Breast epithelium (tissue), 4 donors: ENCODE measurements around the gene DIO2. TPM values are rescaled to one million over a fixed set of nuclear protein-coding genes. Genes with fewer than 3 reads are reported as not detected.

Source experiments
- DNase-seq, 2 donors: peaks; one replicate each; pipeline ENCODE4 v3.0.0-alpha.2; 2019; ENCODE audit warnings: low spot score in 2 of 2
- H3K27ac ChIP-seq, 2 donors: fragments of 200-600 bp; sonication (generic) in 1 of 2; one replicate each; pipeline ENCODE4 v1.5.1; 2016 to 2019; ENCODE audit warnings: mild to moderate bottlenecking in 1 of 2
- H3K27me3 ChIP-seq, 2 donors: fragments of 200-600 bp; sonication (generic) in 1 of 2; one replicate each; pipeline versions ENCODE4 v1.5.1 to v1.6.0; 2017 to 2019; ENCODE audit warnings: control low read depth in 1 of 2, mild to moderate bottlenecking in 1 of 2
- H3K36me3 ChIP-seq: fragments of 200-600 bp; one replicate; pipeline ENCODE4 v1.5.1; 2019
- H3K4me1 ChIP-seq, 2 donors: fragments of 200-600 bp; sonication (generic); one replicate each; pipeline ENCODE4 v1.5.1; 2016 to 2019; ENCODE audit warnings: control low read depth in 1 of 2
- H3K4me3 ChIP-seq, 3 donors: fragments of 200-600 bp; sonication (generic); 1 replicate in 2 of 3; 2 replicates in 1 of 3; pipeline ENCODE4 v1.5.1; 2016 to 2019; ENCODE audit warnings: mild to moderate bottlenecking in 3 of 3, moderate library complexity in 2 of 3
- H3K9me3 ChIP-seq, 2 donors: fragments of 200-600 bp; sonication (generic) in 1 of 2; one replicate each; pipeline ENCODE4 v1.5.1; 2016 to 2019; ENCODE audit warnings: control low read depth in 1 of 2
- POLR2A ChIP-seq: fragments of 450-650 bp; IDR thresholded peaks from one replicate; pipeline ENCODE4 v1.6.1; 2016; ENCODE audit warnings: antibody characterized with exemption, mild to moderate bottlenecking, moderate library complexity
- POLR2AphosphoS5 ChIP-seq, 3 donors: sonication (generic); formaldehyde crosslinking; IDR thresholded peaks; one replicate each; pipeline ENCODE4 v1.6.1; 2017; ENCODE audit warnings: antibody characterized with exemption in 3 of 3
- intact Hi-C: fragments of 100-400 bp; cut with DNase I; formaldehyde crosslinking; loops from one replicate; pipeline ENCODE4 v1.15.1; 2023; ENCODE audit warnings: low total_unique reads
- total RNA-seq, 3 donors: library from RNA; depleted of rRNA; stranded (reverse); fragments of >200 nt; gene quantifications; one replicate each; pipeline ENCODE4 v1.1.0, GENCODE V29; 2016
- TF ChIP-seq, protein P1 (sequence below), 3 donors: fragments of 450-650 bp; IDR thresholded peaks; one replicate each; pipeline ENCODE4 v1.5.1; 2016 to 2017; ENCODE audit warnings: antibody characterized with exemption in 3 of 3, mild to moderate bottlenecking in 3 of 3, moderate library complexity in 3 of 3

The DIO2 gene
- total RNA-seq, 3 donors from 2014 or later, result 2.2 to 2.6 (median 2.3) TPM

DNA sequence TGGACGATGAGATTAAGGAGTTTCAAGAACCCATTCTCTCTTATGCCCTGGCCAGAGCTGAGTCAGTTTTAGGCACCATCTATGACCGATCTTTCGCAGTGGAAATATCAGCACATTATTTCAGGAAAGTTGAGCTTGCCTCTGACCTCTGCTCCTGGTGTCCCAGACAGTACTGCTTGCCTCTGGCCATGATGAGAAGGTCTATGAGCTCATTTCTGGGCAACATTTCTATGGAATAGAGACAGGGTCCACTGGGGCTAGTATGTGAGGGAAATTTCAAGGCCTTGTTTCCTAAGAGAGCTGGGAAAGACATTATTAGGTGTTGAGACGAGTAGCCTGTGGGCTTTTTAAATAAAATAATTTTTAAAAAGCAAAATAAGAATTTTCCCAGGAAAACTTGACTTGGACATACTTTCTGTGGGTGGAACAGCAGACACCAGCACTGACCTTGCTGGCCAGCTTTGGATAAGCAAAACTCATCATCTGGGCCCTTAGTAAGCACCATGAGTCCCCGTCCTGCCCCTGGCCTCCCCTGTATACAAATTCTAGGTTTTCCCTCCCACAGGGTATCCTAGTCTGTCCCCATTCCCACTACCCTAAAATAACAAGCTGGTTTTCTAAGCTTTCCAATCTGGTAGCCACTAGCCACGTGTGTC is 43.4 kb downstream of the DIO2 start:
- no peaks in the 10 kb centered on the region for H3K9me3 ChIP-seq
- H3K36me3 ChIP-seq, result no peaks in the 10 kb centered on the region
- no peaks in the 10 kb centered on the region for H3K27me3 ChIP-seq
- TF ChIP-seq POLR2A (no peak), POLR2AphosphoS5 (IDR thresholded peaks at IDR 0.05) (no peak)
- TF ChIP-seq, protein P1, sequence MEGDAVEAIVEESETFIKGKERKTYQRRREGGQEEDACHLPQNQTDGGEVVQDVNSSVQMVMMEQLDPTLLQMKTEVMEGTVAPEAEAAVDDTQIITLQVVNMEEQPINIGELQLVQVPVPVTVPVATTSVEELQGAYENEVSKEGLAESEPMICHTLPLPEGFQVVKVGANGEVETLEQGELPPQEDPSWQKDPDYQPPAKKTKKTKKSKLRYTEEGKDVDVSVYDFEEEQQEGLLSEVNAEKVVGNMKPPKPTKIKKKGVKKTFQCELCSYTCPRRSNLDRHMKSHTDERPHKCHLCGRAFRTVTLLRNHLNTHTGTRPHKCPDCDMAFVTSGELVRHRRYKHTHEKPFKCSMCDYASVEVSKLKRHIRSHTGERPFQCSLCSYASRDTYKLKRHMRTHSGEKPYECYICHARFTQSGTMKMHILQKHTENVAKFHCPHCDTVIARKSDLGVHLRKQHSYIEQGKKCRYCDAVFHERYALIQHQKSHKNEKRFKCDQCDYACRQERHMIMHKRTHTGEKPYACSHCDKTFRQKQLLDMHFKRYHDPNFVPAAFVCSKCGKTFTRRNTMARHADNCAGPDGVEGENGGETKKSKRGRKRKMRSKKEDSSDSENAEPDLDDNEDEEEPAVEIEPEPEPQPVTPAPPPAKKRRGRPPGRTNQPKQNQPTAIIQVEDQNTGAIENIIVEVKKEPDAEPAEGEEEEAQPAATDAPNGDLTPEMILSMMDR (IDR thresholded peaks at IDR 0.05), result no peak
- no peak overlapping the region for H3K27ac ChIP-seq
- H3K4me1 ChIP-seq, result no peaks in the 10 kb centered on the region
- intact Hi-C loops, result no loop called here
- no peak overlapping the region for H3K4me3 ChIP-seq
- no peak for DNase-seq

DNA sequence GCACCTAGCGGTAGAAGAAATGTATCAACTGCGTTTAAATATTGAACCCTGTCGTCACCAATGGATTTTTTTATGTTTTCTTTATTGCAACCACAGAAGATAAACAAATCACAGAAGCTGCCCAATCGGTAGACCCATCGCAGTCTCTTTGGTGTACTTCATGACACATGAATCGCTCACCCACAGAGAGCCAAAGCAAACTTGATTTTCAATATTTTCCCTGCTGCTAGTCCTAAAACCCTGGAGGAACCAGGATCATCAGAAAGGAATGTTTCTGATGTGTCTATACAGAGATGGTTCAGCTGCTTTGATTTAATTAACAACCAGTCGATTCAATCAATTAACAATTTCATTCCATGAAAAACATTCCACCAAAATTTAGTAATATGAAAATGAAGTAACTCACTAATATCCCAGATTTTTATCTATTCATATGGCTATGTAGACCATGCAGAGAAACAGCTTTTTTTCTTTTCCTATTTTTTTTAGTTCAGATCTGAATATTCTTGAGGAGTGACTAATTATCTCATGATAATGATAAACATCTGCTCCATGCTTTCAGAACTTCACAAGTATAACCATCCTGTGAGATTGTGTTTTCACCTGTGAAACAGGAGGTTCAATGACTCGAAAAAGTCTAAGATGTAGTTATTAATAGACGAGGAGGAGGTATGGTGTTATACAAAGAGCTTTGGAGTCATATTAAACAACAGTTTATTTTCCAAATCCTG is 46.1 kb downstream of the DIO2 start:
- no peak for DNase-seq
- no peaks in the 10 kb centered on the region for H3K4me1 ChIP-seq
- H3K9me3 ChIP-seq, result no peaks in the 10 kb centered on the region
- no peak overlapping the region for H3K27ac ChIP-seq
- no peak overlapping the region for H3K4me3 ChIP-seq
- no peaks in the 10 kb centered on the region for H3K27me3 ChIP-seq
- H3K36me3 ChIP-seq, result no peaks in the 10 kb centered on the region
- intact Hi-C loops, result no loop called here
- TF ChIP-seq, protein P1 (IDR thresholded peaks at IDR 0.05), result no peak
- TF ChIP-seq POLR2AphosphoS5 (IDR thresholded peaks at IDR 0.05) (no peak), POLR2A (no peak)

DNA sequence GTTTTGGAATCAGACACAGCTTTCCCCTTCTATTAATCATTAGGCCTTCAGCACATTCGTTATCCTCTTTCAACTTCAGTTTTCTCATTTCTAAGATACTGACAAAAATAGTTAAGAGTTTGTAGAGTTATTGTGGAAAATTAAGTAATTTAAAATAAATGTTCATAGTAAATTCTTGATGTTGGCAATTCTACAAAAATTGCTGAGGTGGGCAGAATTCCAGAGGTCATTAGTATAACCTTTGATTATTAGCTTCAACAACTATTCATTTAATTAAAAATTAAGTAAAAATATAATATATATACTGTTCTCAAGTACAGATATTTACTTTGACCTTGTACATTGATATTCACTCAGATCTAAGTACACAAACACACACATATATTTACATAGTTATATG is 58.5 kb downstream of the DIO2 start:
- Histone ChIP-seq H3K4me3 (no peak overlapping the region), H3K27ac (no peak overlapping the region), H3K9me3 (no peaks in the 10 kb centered on the region), H3K36me3 (no peaks in the 10 kb centered on the region), H3K4me1 (no peaks in the 10 kb centered on the region), H3K27me3 (no peaks in the 10 kb centered on the region)
- no peak for DNase-seq
- intact Hi-C loops, result no loop called here
- TF ChIP-seq, protein P1 (IDR thresholded peaks at IDR 0.05), result no peak
- no peak for TF ChIP-seq POLR2A
- TF ChIP-seq POLR2AphosphoS5 (IDR thresholded peaks at IDR 0.05), result no peak

DNA sequence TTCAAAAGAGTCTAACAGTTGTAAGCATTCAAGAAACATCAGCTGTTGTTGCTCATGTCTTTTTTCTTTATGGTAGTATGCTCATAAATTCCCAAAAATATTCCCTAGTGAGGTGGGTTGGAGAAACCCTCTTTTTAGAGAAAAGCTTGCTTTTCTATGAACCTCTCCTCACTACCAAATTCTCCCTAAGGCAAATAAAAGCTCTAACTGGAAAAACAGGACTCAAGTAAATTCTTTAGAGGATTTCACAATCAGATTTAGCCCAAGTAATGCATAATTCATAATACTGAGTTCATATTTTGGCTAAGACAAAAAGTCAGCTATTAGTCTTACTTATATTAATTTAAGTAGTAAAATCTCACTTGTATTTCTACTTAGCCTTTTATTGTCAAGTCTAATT is 59.1 kb downstream of the DIO2 start:
- TF ChIP-seq POLR2A (no peak), POLR2AphosphoS5 (IDR thresholded peaks at IDR 0.05) (no peak)
- TF ChIP-seq, protein P1 (IDR thresholded peaks at IDR 0.05), result no peak
- Histone ChIP-seq H3K27me3 (no peaks in the 10 kb centered on the region), H3K4me1 (no peaks in the 10 kb centered on the region), H3K27ac (no peak overlapping the region), H3K4me3 (no peak overlapping the region), H3K36me3 (no peaks in the 10 kb centered on the region), H3K9me3 (no peaks in the 10 kb centered on the region)
- no peak for DNase-seq
- intact Hi-C loops, result no loop called here

DNA sequence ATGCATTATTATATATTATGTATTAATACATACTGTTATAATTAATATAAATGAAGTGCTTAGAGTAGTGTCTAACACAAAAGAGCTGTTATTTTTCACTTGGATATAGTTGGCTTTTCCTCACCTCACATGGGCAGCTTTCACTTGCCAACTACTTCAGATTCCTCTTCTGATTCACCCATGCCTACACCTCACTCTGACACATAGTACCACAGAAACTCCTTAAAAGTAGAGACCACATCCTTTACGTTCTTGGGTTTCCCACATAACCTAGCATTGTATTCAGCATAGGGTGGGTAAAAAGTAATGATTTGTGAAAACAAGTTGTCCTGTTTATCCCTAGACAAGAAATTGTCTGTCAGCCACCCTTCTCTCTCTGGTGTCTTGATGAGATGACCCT is 61.0 kb downstream of the DIO2 start:
- no peak overlapping the region for H3K4me3 ChIP-seq
- no peaks in the 10 kb centered on the region for H3K27me3 ChIP-seq
- intact Hi-C loops, result no loop called here
- no peaks in the 10 kb centered on the region for H3K9me3 ChIP-seq
- H3K36me3 ChIP-seq, result no peaks in the 10 kb centered on the region
- no peak for DNase-seq
- no peak overlapping the region for H3K27ac ChIP-seq
- no peaks in the 10 kb centered on the region for H3K4me1 ChIP-seq
- TF ChIP-seq, protein P1 (IDR thresholded peaks at IDR 0.05), result no peak
- no peak for TF ChIP-seq POLR2AphosphoS5 (IDR thresholded peaks at IDR 0.05)
- TF ChIP-seq POLR2A, result no peak
